Heart right ventricle (tissue), 16 donors: Measurements from ENCODE around the gene RFX1. TPM values are rescaled to one million over a fixed set of nuclear protein-coding genes. Genes with fewer than 3 reads are reported as not detected.

Source experiments
- ATAC-seq, 8 donors: fragments of 200-7000 bp; cut with Tn5 transposase; one replicate each; pipeline ENCODE4 v1.9.1; 2020; ENCODE audit warnings: mild to moderate bottlenecking in 8 of 8, moderate library complexity in 8 of 8, moderate number of reproducible peaks in 1 of 8
- DNase-seq, 2 donors: peaks; one replicate each; pipeline ENCODE4 v3.0.0-alpha.2; 2020
- H3K27ac ChIP-seq, 10 donors: fragments of 200-600 bp; sonication (generic) in 2 of 10; one replicate each; pipeline versions ENCODE4 v1.5.0 to v1.8.0; 2020 to 2022; ENCODE audit warnings: mild to moderate bottlenecking in 3 of 10
- H3K27me3 ChIP-seq, 7 donors: fragments of 200-600 bp; one replicate each; pipeline ENCODE4 v1.8.0; 2021 to 2022; ENCODE audit warnings: mild to moderate bottlenecking in 2 of 7
- H3K36me3 ChIP-seq, 9 donors: fragments of 200-600 bp; sonication (generic) in 1 of 9; one replicate each; pipeline versions ENCODE4 v1.5.0 to v1.8.0; 2020 to 2022; ENCODE audit warnings: mild to moderate bottlenecking in 2 of 9
- H3K4me1 ChIP-seq, 9 donors: fragments of 200-600 bp; sonication (generic) in 1 of 9; one replicate each; pipeline versions ENCODE4 v1.5.0 to v1.8.0; 2020 to 2022; ENCODE audit warnings: mild to moderate bottlenecking in 4 of 9
- H3K4me3 ChIP-seq, 10 donors: fragments of 200-600 bp; sonication (generic) in 2 of 10; one replicate each; pipeline versions ENCODE4 v1.5.0 to v1.8.0; 2020 to 2022; ENCODE audit warnings: mild to moderate bottlenecking in 7 of 10, moderate library complexity in 2 of 10
- H3K9me3 ChIP-seq, 11 donors: fragments of 200-600 bp in 10 of 11; sonication (generic) in 2 of 11; one replicate each; pipeline versions ENCODE4 v1.5.0 to v1.8.0; 2013 to 2022; ENCODE audit warnings: mild to moderate bottlenecking in 2 of 11, control low read depth in 1 of 11, moderate library complexity in 1 of 11
- WGBS, 2 donors: extraction: QIAGEN DNeasy Blood & Tissue Kit; methylation state at CpG; one replicate each; pipeline ENCODE4 v1.1.7; 2013; ENCODE audit warnings: inconsistent platforms in 1 of 2; 5-methylcytosine and 5-hydroxymethylcytosine counted together
- intact Hi-C, 10 donors: fragments of 100-400 bp; cut with DNase I; formaldehyde crosslinking; loops; one replicate each; pipeline versions ENCODE4 v1.11.1 to v1.14.2; 2022
- polyA plus RNA-seq, 2 donors: library from polyadenylated mRNA; stranded (reverse); fragments of 200-250 nt; gene quantifications; one replicate each; pipeline ENCODE4 v1.2.3, GENCODE V29; 2013
- total RNA-seq, 10 donors: library from RNA; stranded (reverse); fragmentation: NEBNext Ultra II Directional in 3 of 10; extraction: Animal tissue kit (Norgen Biotek cat#: 25700) in 3 of 10; gene quantifications; one replicate each; pipeline versions ENCODE4 v1.2.1 to v1.2.4, GENCODE V29; 2021 to 2023
- TF ChIP-seq, protein P1 (sequence below), 9 donors: fragments of 200-600 bp; sonication (generic) in 2 of 9; IDR thresholded peaks; one replicate each; pipeline versions ENCODE4 v1.5.0 to v1.8.0; 2021 to 2022; ENCODE audit warnings: antibody characterized with exemption in 9 of 9, mild to moderate bottlenecking in 5 of 9, moderate library complexity in 1 of 9
- donor health status: Arrhythmogenic right ventricular cardiomyopathy.
- donor health status: ischemic (EF 13 %, LVEDD 7.1; RV severe dilation, severe dysfunction).
- donor health status: healthy with polysubstance abuse.
- donor health status: DM: no; HTN: yes; CAD: no.
- donor health status: DM: no; HTN: no; CAD: no.
- donor health status: ischemic (EF 25% LVEDD 6.9; RV normal size, moderate dysfunction).
- donor health status: ischemic (EF 25% LVEDD 5.7; RV mildly dilated, moderate dysfunction).
- donor health status: healthy.
- donor health status: DM: yes; HTN: yes; CAD: no.
- donor health status: Ischemic cardiomyopathy.
- donor health status: ischemic (EF 35%, LVEDD 5.7; RV mildly dilated, moderate dysfunction).
- donor health status: nonischemic (EF 11% LVEDD 7.7; RV severe dilation, severe dysfunction).
- donor health status: DM: yes; HTN: yes; CAD: no.
- donor health status: PGD.
- donor health status: ischemic (EF 29% LVEDD 5.4; RV normal size, mild dysfunction).
- donor health status: nonischemic (EF 23%, LVEDD 6.1; RV moderate dilation, normal function).

RFX1 gene
- total and polyA plus RNA-seq, 12 donors, result 2.7 to 15.8 (median 11.8) TPM

GRCh38 chr19:13965377-13965896 lies 40.7 kb downstream of the RFX1 start:
- Histone ChIP-seq H3K4me3 (no peak overlapping the region), H3K36me3 (peaks cover 4 to 100% (median 50%) of the 10 kb centered on the region in 9 donors), H3K4me1 (no peaks in the 10 kb centered on the region), H3K9me3 (no peaks in the 10 kb centered on the region), H3K27me3 (no peaks in the 10 kb centered on the region), H3K27ac (no peak overlapping the region)
- 93 to 96% methylated on average over 24 of the region's 24 CpGs for WGBS, 2 donors
- DNase-seq, result no peak
- TF ChIP-seq, protein P1, sequence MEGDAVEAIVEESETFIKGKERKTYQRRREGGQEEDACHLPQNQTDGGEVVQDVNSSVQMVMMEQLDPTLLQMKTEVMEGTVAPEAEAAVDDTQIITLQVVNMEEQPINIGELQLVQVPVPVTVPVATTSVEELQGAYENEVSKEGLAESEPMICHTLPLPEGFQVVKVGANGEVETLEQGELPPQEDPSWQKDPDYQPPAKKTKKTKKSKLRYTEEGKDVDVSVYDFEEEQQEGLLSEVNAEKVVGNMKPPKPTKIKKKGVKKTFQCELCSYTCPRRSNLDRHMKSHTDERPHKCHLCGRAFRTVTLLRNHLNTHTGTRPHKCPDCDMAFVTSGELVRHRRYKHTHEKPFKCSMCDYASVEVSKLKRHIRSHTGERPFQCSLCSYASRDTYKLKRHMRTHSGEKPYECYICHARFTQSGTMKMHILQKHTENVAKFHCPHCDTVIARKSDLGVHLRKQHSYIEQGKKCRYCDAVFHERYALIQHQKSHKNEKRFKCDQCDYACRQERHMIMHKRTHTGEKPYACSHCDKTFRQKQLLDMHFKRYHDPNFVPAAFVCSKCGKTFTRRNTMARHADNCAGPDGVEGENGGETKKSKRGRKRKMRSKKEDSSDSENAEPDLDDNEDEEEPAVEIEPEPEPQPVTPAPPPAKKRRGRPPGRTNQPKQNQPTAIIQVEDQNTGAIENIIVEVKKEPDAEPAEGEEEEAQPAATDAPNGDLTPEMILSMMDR (IDR thresholded peaks at IDR 0.05), result no peak
- ATAC-seq, result no peak
- intact Hi-C loops, result loop anchor here in 1 of 10 donors (10.0 kb wide), 1 partner anchor 79 kb away; no protein-coding TSS in a partner anchor

DNA sequence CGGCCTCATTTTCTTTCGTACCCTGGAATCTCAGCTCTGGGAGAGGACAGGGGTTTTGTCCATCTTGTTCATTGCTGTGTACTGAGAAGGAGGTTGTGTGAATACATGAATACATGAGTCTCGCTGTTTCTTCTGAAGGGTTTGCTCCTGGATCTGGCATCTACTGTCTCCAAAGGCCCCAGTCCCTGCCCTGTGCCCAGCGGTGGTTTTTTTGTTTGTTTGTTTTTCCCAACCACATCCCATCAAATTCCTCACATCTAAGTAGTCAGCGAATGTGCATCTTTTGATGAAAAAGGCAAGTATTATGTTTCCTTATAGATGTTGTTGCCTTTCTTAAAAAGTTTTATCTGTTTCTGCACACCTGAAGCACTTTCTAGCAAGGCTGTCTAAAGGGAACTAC lies 41.3 kb downstream of the RFX1 start:
- Histone ChIP-seq H3K9me3 (no peaks in the 10 kb centered on the region), H3K36me3 (peaks cover 4 to 100% (median 56%) of the 10 kb centered on the region in 9 donors), H3K27me3 (no peaks in the 10 kb centered on the region), H3K4me3 (no peak overlapping the region), H3K4me1 (no peaks in the 10 kb centered on the region), H3K27ac (no peak overlapping the region)
- ATAC-seq (no peak), DNase-seq (no peak)
- intact Hi-C loops, result loop anchor here in 1 of 10 donors (10.0 kb wide), 1 partner anchor 80 kb away; no protein-coding TSS in a partner anchor
- TF ChIP-seq, protein P1 (IDR thresholded peaks at IDR 0.05), result no peak
- 93 to 95% methylated on average over 5 of the region's 5 CpGs for WGBS, 2 donors

DNA sequence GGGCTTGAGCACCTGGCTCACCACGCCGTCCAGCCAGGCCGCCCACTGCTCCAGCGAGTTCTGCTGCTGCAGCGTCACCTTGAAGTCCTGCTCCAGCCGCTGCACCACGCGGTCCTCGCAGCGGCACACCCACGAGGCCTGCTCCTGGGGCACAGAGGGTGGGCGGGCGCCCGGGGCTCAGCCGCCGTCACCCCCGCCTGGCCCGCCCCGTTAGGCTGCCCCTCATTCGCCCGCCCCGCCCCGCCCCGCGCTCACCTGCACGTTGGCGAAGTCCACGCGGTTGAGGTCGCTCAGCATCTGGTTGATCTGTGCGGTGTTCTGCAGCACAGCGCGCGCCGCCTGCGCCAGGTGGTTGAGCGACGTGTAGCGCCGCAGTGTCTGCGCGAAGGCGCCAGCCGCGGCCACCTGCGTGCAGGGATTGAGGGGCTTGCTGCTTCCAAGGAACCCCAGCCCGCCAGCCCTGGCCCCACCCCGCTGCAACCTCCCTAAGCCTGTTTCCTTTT lies 42.5 kb downstream of the RFX1 start:
- no peak overlapping the region for H3K4me3 ChIP-seq
- TF ChIP-seq, protein P1 (IDR thresholded peaks at IDR 0.05), result no peak
- H3K36me3 ChIP-seq, result peaks cover 0 to 100% (median 57%) of the 10 kb centered on the region in 9 donors
- H3K4me1 ChIP-seq, result peaks cover 0 to 2% (median 0%) of the 10 kb centered on the region in 9 donors
- 92 to 93% methylated on average over 43 to 48 of the region's 48 CpGs for WGBS, 2 donors
- no peak for ATAC-seq
- H3K27ac ChIP-seq, result no peak overlapping the region
- no peak for DNase-seq
- intact Hi-C loops, result loop anchor here in 1 of 10 donors (10.0 kb wide), 1 partner anchor 81 kb away; no protein-coding TSS in a partner anchor
- H3K27me3 ChIP-seq, result no peaks in the 10 kb centered on the region
- H3K9me3 ChIP-seq, result no peaks in the 10 kb centered on the region

- Histone ChIP-seq H3K27me3 (no peaks in the 10 kb centered on the region), H3K4me1 (peaks cover 0 to 9% (median 0%) of the 10 kb centered on the region in 9 donors), H3K9me3 (no peaks in the 10 kb centered on the region), H3K27ac (no peak overlapping the region), H3K36me3 (peaks cover 0 to 100% (median 49%) of the 10 kb centered on the region in 9 donors), H3K4me3 (peak overlapping the region in 6 of 10 donors; percentile 8 to 33 (median 16))
- ATAC-seq, result peak in 3 of 8 donors; percentile 10 to 19 (median 11)
- no peak for DNase-seq
- intact Hi-C loops, result loop anchor here in 1 of 10 donors (10.0 kb wide), 1 partner anchor 82 kb away; no protein-coding TSS in a partner anchor
- TF ChIP-seq, protein P1 (IDR thresholded peaks at IDR 0.05), result no peak
- WGBS, 2 donors, result 61 to 71% methylated on average over 79 to 89 of the region's 89 CpGs
Observed at GRCh38 chr19:13962699-13963602, 43.2 kb downstream of the RFX1 start.
